GM18520 (cell line): ENCODE results near the gene ZNF454.

ENCODE experiments used
- ATAC-seq: cut with Tn5 transposase; IDR thresholded peaks from one replicate; pipeline ENCODE4 v1.9.1; 2021; ENCODE audit not compliant: unreplicated experiment

The ZNF454 gene

GRCh38 chr5:178993236-178993765 lies 52.3 kb downstream of the ZNF454 start:
- ATAC-seq = no peak

DNA sequence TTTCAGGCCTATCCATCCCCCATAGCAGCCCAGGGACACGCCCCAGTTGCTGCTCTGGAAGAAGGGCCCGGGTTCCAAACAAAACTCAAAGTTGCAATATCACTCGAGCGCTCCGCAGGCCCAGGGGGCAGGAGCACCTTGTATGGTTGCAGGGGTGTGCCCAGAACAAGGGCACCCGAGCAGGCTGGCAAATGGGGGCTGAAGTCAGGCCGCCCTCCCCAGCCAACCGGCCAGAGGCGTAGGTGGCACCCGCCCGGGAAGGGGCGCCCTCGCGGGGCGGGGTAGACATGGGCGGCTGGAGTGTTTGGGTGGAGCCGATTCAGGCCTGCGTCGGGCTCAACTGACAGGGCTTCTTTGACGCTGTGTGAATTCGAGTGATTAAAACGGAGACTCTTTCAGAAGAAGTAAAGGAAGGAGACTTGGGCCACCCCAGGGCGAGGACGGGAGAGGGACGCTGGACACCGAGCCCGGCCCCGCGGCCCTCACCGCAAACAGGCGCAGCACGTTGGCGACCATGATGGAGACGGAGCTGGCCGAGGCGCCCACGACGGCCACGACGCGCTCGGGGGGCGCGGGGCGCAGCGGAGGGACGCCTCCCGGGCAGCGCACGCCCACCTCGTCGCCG lies 53.1 kb downstream of the ZNF454 start:
- no peak for ATAC-seq

GRCh38 chr5:178994580-178995340 lies 53.8 kb downstream of the ZNF454 start, which contains the start of gene GRM6:
TSS of gene GRM6 (minus strand) at chr5:178995320. CDS start at chr5:178994944, 376 bp downstream.
- ATAC-seq = no peak

- no peak for ATAC-seq
Measured at GRCh38 chr5:178995341-178995690, 54.3 kb downstream of the ZNF454 start.

- no peak for ATAC-seq
Measured at GRCh38 chr5:178996156-178996555, 55.2 kb downstream of the ZNF454 start.

GRCh38 chr5:178997191-178997590 lies 56.2 kb downstream of the ZNF454 start:
- no peak for ATAC-seq

GRCh38 chr5:178998441-178998840 lies 57.4 kb downstream of the ZNF454 start:
- ATAC-seq = no peak

DNA sequence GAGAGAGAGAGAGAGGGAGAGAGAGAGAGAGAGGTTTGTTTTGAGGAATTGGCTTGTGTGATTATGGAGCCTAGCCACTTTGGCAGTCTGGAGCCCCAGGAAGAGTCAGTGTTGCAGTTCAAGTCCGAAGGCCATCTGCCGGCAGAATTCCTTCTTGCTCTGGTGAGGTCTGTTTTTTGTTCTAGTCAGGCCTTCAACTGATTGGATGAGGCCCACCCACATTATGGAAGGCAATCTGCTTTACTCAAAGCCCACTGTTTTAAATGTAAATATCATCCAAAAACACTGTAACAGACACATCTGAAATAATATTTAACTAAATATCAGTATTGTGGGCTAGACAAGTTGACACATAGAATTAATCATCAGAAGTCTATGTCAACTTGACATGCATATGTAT lies 65.6 kb downstream of the ZNF454 start:
- no peak for ATAC-seq

DNA sequence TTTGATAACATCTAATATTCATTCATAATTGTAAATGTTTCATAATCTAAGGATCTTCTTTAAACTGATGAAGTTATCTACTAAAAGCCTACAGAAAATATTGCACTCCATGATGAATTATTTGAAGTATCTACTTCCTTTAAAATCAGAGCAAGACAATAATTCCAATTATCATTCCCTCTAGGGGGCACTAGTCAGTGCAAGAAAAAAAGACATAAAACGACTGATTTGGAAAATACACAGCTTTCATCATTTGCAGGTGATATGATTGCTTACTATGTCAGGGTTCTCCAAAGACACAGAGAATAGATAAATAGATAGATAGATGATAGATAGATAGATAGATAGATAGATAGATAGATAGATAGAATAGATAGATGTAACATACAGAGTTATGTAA lies 67.7 kb downstream of the ZNF454 start:
- ATAC-seq = no peak
